ENCODE results near the gene PDLIM1. TPM values are rescaled to one million over a fixed set of nuclear protein-coding genes. Genes with fewer than 3 reads are reported as not detected.

PDLIM1 gene
- total and polyA plus RNA-seq, 3 donors from 2014 or later = 14.9 to 64.3 (median 23.5) TPM

GRCh38 chr10:95281206-95281605 lies 9.6 kb downstream of the PDLIM1 start:
- WGBS, 2 donors = 93 to 96% methylated on average over 2 of the region's 2 CpGs
- H3K27ac ChIP-seq = no peak overlapping the region
- intact Hi-C loops (cut with DNase I; ENCODE audit: low total_unique reads) = no loop called here
- no peak for TF ChIP-seq CTCF (IDR thresholded peaks at IDR 0.05)
- TF ChIP-seq POLR2A (IDR thresholded peaks at IDR 0.05) = no peak
- H3K36me3 ChIP-seq (ENCODE audit: low read depth, missing control alignments) = no peaks in the 10 kb centered on the region
- no peaks in the 10 kb centered on the region for H3K9me3 ChIP-seq
- no peak for DNase-seq
- H3K27me3 ChIP-seq = no peaks in the 10 kb centered on the region
- H3K4me1 ChIP-seq = no peaks in the 10 kb centered on the region
- no peak overlapping the region for H3K4me3 ChIP-seq

GRCh38 chr10:95280637-95281036 lies 10.2 kb downstream of the PDLIM1 start:
- WGBS, 2 donors = 64 to 70% methylated on average over 2 of the region's 2 CpGs
- H3K4me1 ChIP-seq = no peaks in the 10 kb centered on the region
- no peak overlapping the region for H3K27ac ChIP-seq

GRCh38 chr10:95279042-95279820 lies 11.6 kb downstream of the PDLIM1 start:
- no peaks in the 10 kb centered on the region for H3K4me1 ChIP-seq
- no peaks in the 10 kb centered on the region for H3K9me3 ChIP-seq
- 81 to 82% methylated on average over 4 of the region's 4 CpGs for WGBS, 2 donors
- TF ChIP-seq CTCF (IDR thresholded peaks at IDR 0.05) (no peak), POLR2A (IDR thresholded peaks at IDR 0.05) (no peak)
- DNase-seq = no peak
- no peak overlapping the region for H3K27ac ChIP-seq
- H3K4me3 ChIP-seq = no peak overlapping the region
- no peaks in the 10 kb centered on the region for H3K36me3 ChIP-seq (ENCODE audit: low read depth, missing control alignments)
- intact Hi-C loops (cut with DNase I; ENCODE audit: low total_unique reads) = no loop called here
- H3K27me3 ChIP-seq = no peaks in the 10 kb centered on the region

More at GRCh38 chr10:95280637-95281036, 10.2 kb downstream of the PDLIM1 start:
- no peaks in the 10 kb centered on the region for H3K9me3 ChIP-seq
- intact Hi-C loops (cut with DNase I; ENCODE audit: low total_unique reads) = no loop called here
- TF ChIP-seq POLR2A (IDR thresholded peaks at IDR 0.05) (no peak), CTCF (IDR thresholded peaks at IDR 0.05) (no peak)
- no peak overlapping the region for H3K4me3 ChIP-seq
- no peaks in the 10 kb centered on the region for H3K27me3 ChIP-seq
- no peaks in the 10 kb centered on the region for H3K36me3 ChIP-seq (ENCODE audit: low read depth, missing control alignments)
- no peak for DNase-seq

- no peak overlapping the region for H3K27ac ChIP-seq
- TF ChIP-seq POLR2A (IDR thresholded peaks at IDR 0.05) = no peak
- no peak for TF ChIP-seq CTCF (IDR thresholded peaks at IDR 0.05)
- H3K9me3 ChIP-seq = no peaks in the 10 kb centered on the region
- no peaks in the 10 kb centered on the region for H3K27me3 ChIP-seq
- intact Hi-C loops (cut with DNase I; ENCODE audit: low total_unique reads) = no loop called here
- no peaks in the 10 kb centered on the region for H3K4me1 ChIP-seq
- WGBS, 2 donors = 79 to 85% methylated on average over 6 of the region's 6 CpGs
- H3K4me3 ChIP-seq = no peak overlapping the region
- DNase-seq = no peak
- H3K36me3 ChIP-seq (ENCODE audit: low read depth, missing control alignments) = no peaks in the 10 kb centered on the region
Measured at GRCh38 chr10:95278061-95278988, 12.5 kb downstream of the PDLIM1 start.
